HG03103 (cell line): ENCODE measurements around the gene CERS6.
A peak's percentile ranks its signal among the peaks of the same experiment; 100 is the strongest.
"Not testable (repeated sequence)": the region's sequence is repeated elsewhere in the genome, so short reads cannot be mapped to it uniquely, and the experiment has no call there.

ENCODE experiments used
- ATAC-seq: cut with Tn5 transposase; IDR thresholded peaks from one replicate; pipeline ENCODE4 v1.9.1; 2021; ENCODE audit warnings: low read depth; ENCODE audit not compliant: unreplicated experiment

CERS6 gene

GRCh38 chr2:168466834-168467565 lies 10.9 kb downstream of the CERS6 start:
- ATAC-seq: no peak

GRCh38 chr2:168467729-168468128 lies 11.7 kb downstream of the CERS6 start:
- ATAC-seq: no peak

GRCh38 chr2:168468354-168468753 lies 12.3 kb downstream of the CERS6 start:
- no peak for ATAC-seq

- ATAC-seq: peak; percentile 67
Measured at GRCh38 chr2:168469281-168469988, 13.4 kb downstream of the CERS6 start.

GRCh38 chr2:168470320-168471162 lies 14.5 kb downstream of the CERS6 start:
- ATAC-seq: no peak

GRCh38 chr2:168471163-168471475 lies 15.0 kb downstream of the CERS6 start:
- ATAC-seq: no peak

- no peak for ATAC-seq
Measured at GRCh38 chr2:168475636-168476035, 19.6 kb downstream of the CERS6 start.

GRCh38 chr2:168478206-168478605 lies 22.1 kb downstream of the CERS6 start:
- no peak for ATAC-seq

- no peak for ATAC-seq
Measured at GRCh38 chr2:168480356-168480755, 24.3 kb downstream of the CERS6 start.

GRCh38 chr2:168480825-168481585 lies 24.9 kb downstream of the CERS6 start:
- no peak for ATAC-seq

- ATAC-seq: no peak
Measured at GRCh38 chr2:168482269-168482668, 26.2 kb downstream of the CERS6 start.

- no peak for ATAC-seq
Measured at GRCh38 chr2:168482952-168483831, 27.1 kb downstream of the CERS6 start.

- no peak for ATAC-seq
Measured at GRCh38 chr2:168486477-168486876, 30.4 kb downstream of the CERS6 start.

GRCh38 chr2:168490015-168490874 lies 34.2 kb downstream of the CERS6 start:
- ATAC-seq: peak; percentile 90

- ATAC-seq: no peak
Measured at GRCh38 chr2:168490946-168491605, 35.0 kb downstream of the CERS6 start.

- not testable (repeated sequence) for ATAC-seq
Measured at GRCh38 chr2:168491728-168492127, 35.7 kb downstream of the CERS6 start.

GRCh38 chr2:168493219-168493618 lies 37.1 kb downstream of the CERS6 start:
- ATAC-seq: not testable (repeated sequence)

- no peak for ATAC-seq
Measured at GRCh38 chr2:168494190-168494711, 38.2 kb downstream of the CERS6 start.
